ENCODE measurements around the gene CLNK.

CLNK gene

GRCh38 chr4:10701161-10701560, 16.6 kb upstream of the CLNK start:
- DNase-seq, result no peak

GRCh38 chr4:10698172-10698571, 13.6 kb upstream of the CLNK start:
- no peak for DNase-seq

- DNase-seq, result no peak
Observed at GRCh38 chr4:10697086-10697485, 12.5 kb upstream of the CLNK start.

GRCh38 chr4:10696253-10696652, 11.7 kb upstream of the CLNK start:
- no peak for DNase-seq

- DNase-seq, result no peak
Observed at GRCh38 chr4:10694828-10695209, 10.3 kb upstream of the CLNK start.

GRCh38 chr4:10694151-10694827, 9.7 kb upstream of the CLNK start:
- no peak for DNase-seq

GRCh38 chr4:10691651-10692050, 7.1 kb upstream of the CLNK start:
- no peak for DNase-seq

- no peak for DNase-seq
Observed at GRCh38 chr4:10690185-10690907, 5.8 kb upstream of the CLNK start.

- no peak for DNase-seq
Observed at GRCh38 chr4:10688846-10689245, 4.3 kb upstream of the CLNK start.

GRCh38 chr4:10688022-10688421, 3.5 kb upstream of the CLNK start:
- DNase-seq, result no peak

GRCh38 chr4:10687526-10687925, 3.0 kb upstream of the CLNK start:
- no peak for DNase-seq

GRCh38 chr4:10682397-10682796, 2.2 kb downstream of the CLNK start:
- no peak for DNase-seq

- no peak for DNase-seq
Observed at GRCh38 chr4:10677796-10678497, 6.6 kb downstream of the CLNK start.

GRCh38 chr4:10673817-10674369, 10.7 kb downstream of the CLNK start:
- DNase-seq, result no peak

- no peak for DNase-seq
Observed at GRCh38 chr4:10672379-10672778, 12.2 kb downstream of the CLNK start.

- no peak for DNase-seq
Observed at GRCh38 chr4:10671799-10672198, 12.8 kb downstream of the CLNK start.

GRCh38 chr4:10671366-10671765, 13.2 kb downstream of the CLNK start:
- no peak for DNase-seq

GRCh38 chr4:10670321-10670720, 14.2 kb downstream of the CLNK start:
- no peak for DNase-seq

GRCh38 chr4:10667701-10668326, 16.8 kb downstream of the CLNK start:
- DNase-seq, result no peak

GRCh38 chr4:10666616-10667015, 18.0 kb downstream of the CLNK start:
- no peak for DNase-seq

- no peak for DNase-seq
Observed at GRCh38 chr4:10664408-10664807, 20.2 kb downstream of the CLNK start.

GRCh38 chr4:10662937-10663336, 21.6 kb downstream of the CLNK start:
- no peak for DNase-seq

GRCh38 chr4:10661047-10661446, 23.5 kb downstream of the CLNK start:
- DNase-seq, result no peak
